ENCODE measurements around the gene DARS1.

The DARS1 gene

GRCh38 chr2:136034629-136035028 is 49.2 kb upstream of the DARS1 start:
- ChIA-PET CTCF (interaction anchor here (0.6 kb wide), 1 partner anchor 146 kb away, joined by 3 read pairs; no protein-coding TSS in a partner anchor), POLR2A (no interaction called here)
- TF ChIP-seq MZF1 (tag by site-specific recombination; IDR thresholded peaks at IDR 0.05; ENCODE audit: borderline replicate concordance), result no peak
- TF ChIP-seq ZNF426 (tag by site-specific recombination; IDR thresholded peaks at IDR 0.05), result no peak
- TF ChIP-seq ZSCAN16 (tag by site-specific recombination; IDR thresholded peaks at IDR 0.05), result no peak
- TF ChIP-seq MEIS1 (CRISPR knock-in tag; IDR thresholded peaks at IDR 0.05; ENCODE audit: borderline replicate concordance), result no peak
- no peak for TF ChIP-seq SP2 (tag by site-specific recombination; IDR thresholded peaks at IDR 0.05)
- TF ChIP-seq ZNF624 (tag by site-specific recombination; IDR thresholded peaks at IDR 0.05), result no peak
- TF ChIP-seq, protein P1, sequence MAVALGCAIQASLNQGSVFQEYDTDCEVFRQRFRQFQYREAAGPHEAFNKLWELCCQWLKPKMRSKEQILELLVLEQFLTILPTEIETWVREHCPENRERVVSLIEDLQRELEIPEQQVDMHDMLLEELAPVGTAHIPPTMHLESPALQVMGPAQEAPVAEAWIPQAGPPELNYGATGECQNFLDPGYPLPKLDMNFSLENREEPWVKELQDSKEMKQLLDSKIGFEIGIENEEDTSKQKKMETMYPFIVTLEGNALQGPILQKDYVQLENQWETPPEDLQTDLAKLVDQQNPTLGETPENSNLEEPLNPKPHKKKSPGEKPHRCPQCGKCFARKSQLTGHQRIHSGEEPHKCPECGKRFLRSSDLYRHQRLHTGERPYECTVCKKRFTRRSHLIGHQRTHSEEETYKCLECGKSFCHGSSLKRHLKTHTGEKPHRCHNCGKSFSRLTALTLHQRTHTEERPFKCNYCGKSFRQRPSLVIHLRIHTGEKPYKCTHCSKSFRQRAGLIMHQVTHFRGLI (tag by site-specific recombination; IDR thresholded peaks at IDR 0.05), result no peak
- no peak for TF ChIP-seq ZNF266 (tag by site-specific recombination; IDR thresholded peaks at IDR 0.05; ENCODE audit: low read depth)
- no peak for TF ChIP-seq ZNF169 (tag by site-specific recombination; IDR thresholded peaks at IDR 0.05)
- TF ChIP-seq ZSCAN30 (tag by site-specific recombination; IDR thresholded peaks at IDR 0.05), result no peak
- TF ChIP-seq ZNF416 (tag by site-specific recombination; IDR thresholded peaks at IDR 0.05), result no peak
- TF ChIP-seq ZNF10 (tag by site-specific recombination; IDR thresholded peaks at IDR 0.05), result no peak
- no peak for TF ChIP-seq GFI1B (tag by site-specific recombination; IDR thresholded peaks at IDR 0.05)
- TF ChIP-seq ZNF19 (tag by site-specific recombination; IDR thresholded peaks at IDR 0.05; ENCODE audit: low read depth), result no peak
- TF ChIP-seq ZNF23 (tag by site-specific recombination; IDR thresholded peaks at IDR 0.05; ENCODE audit: borderline replicate concordance), result no peak
- no peak for TF ChIP-seq ZBTB48 (tag by site-specific recombination; IDR thresholded peaks at IDR 0.05)
- TF ChIP-seq ZNF214 (tag by site-specific recombination; IDR thresholded peaks at IDR 0.05; ENCODE audit: borderline replicate concordance), result no peak
- no peak for TF ChIP-seq ZNF580 (tag by site-specific recombination; IDR thresholded peaks at IDR 0.05)
- H3K9me3 ChIP-seq (ENCODE audit: control insufficient read depth, insufficient read depth, low read depth, low read length), result no peaks in the 10 kb centered on the region
- H3K4me3 ChIP-seq (ENCODE audit: low read depth, low read length), result no peak overlapping the region
- H3K36me3 ChIP-seq (ENCODE audit: control insufficient read depth in 2 of 2, insufficient read depth in 1 of 2, low read length in 2 of 2), result no peaks in the 10 kb centered on the region
- peaks cover 6% of the 10 kb centered on the region for H3K4me1 ChIP-seq (ENCODE audit: control insufficient read depth, insufficient read depth, low read length)
- H3K27ac ChIP-seq (ENCODE audit: extremely low read depth, low read depth, low read length), result no peak overlapping the region

DNA sequence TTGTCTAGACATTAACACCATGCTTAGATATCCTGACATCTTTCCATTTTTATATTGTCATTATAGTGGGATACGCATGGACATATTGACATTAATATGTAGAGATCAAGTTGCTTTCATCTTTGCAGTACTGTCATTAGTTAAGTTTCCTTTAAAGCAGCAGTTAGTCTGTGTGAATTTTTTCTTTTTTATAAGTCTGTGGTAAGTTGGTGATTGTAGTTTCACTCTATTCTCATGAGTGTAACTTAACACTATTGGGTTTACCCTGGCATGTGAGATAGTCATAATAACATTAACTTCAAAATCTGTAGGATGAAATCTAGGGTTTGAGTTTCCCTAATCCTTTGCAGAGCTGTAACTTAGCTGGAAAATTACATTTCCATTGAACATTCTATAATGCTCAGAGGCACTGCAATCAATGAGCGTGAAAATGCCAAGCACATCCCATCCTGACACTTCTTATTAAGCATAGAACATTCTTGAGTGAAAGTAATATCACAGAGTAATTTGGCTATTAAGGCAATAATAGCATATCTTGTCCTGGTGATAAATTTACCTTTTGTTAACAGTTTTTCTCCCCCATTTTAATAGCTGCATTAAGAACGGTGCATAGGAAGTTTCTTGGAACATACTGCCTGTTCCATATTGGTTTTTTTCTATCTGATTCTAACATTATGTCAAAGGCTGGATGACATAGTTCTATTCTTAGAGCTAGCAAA is 47.5 kb upstream of the DARS1 start:
- Histone ChIP-seq H3K4me1 (ENCODE audit: control insufficient read depth, insufficient read depth, low read length) (peaks cover 6% of the 10 kb centered on the region), H3K4me3 (ENCODE audit: low read depth, low read length) (no peak overlapping the region), H3K9me3 (ENCODE audit: control insufficient read depth, insufficient read depth, low read depth, low read length) (no peaks in the 10 kb centered on the region), H3K27ac (ENCODE audit: extremely low read depth, low read depth, low read length) (no peak overlapping the region), H3K36me3 (ENCODE audit: control insufficient read depth in 2 of 2, insufficient read depth in 1 of 2, low read length in 2 of 2) (no peaks in the 10 kb centered on the region)
- POLR2A ChIA-PET, result no interaction called here
- CTCF ChIA-PET, result interaction anchor here (0.6 to 0.7 kb wide), 2 partner anchors 67 to 168 kb away, joined by 3 to 4 read pairs; no protein-coding TSS in a partner anchor
- no peak for TF ChIP-seq ZNF184 (tag by site-specific recombination; IDR thresholded peaks at IDR 0.05)
- TF ChIP-seq, protein P2, sequence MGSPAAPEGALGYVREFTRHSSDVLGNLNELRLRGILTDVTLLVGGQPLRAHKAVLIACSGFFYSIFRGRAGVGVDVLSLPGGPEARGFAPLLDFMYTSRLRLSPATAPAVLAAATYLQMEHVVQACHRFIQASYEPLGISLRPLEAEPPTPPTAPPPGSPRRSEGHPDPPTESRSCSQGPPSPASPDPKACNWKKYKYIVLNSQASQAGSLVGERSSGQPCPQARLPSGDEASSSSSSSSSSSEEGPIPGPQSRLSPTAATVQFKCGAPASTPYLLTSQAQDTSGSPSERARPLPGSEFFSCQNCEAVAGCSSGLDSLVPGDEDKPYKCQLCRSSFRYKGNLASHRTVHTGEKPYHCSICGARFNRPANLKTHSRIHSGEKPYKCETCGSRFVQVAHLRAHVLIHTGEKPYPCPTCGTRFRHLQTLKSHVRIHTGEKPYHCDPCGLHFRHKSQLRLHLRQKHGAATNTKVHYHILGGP (tag by site-specific recombination; IDR thresholded peaks at IDR 0.05), result no peak
- no peak for TF ChIP-seq SALL2 (tag by site-specific recombination; IDR thresholded peaks at IDR 0.05; ENCODE audit: borderline replicate concordance)
- TF ChIP-seq ZNF707 (tag by site-specific recombination; IDR thresholded peaks at IDR 0.05), result no peak
- TF ChIP-seq, protein P3, sequence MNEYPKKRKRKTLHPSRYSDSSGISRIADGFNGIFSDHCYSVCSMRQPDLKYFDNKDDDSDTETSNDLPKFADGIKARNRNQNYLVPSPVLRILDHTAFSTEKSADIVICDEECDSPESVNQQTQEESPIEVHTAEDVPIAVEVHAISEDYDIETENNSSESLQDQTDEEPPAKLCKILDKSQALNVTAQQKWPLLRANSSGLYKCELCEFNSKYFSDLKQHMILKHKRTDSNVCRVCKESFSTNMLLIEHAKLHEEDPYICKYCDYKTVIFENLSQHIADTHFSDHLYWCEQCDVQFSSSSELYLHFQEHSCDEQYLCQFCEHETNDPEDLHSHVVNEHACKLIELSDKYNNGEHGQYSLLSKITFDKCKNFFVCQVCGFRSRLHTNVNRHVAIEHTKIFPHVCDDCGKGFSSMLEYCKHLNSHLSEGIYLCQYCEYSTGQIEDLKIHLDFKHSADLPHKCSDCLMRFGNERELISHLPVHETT (tag by site-specific recombination; IDR thresholded peaks at IDR 0.05), result no peak
- TF ChIP-seq ZNF548 (tag by site-specific recombination; IDR thresholded peaks at IDR 0.05), result no peak
- no peak for TF ChIP-seq ZNF830 (tag by site-specific recombination; IDR thresholded peaks at IDR 0.05; ENCODE audit: low read depth)
- TF ChIP-seq INSM2 (tag by site-specific recombination; IDR thresholded peaks at IDR 0.05), result no peak
- TF ChIP-seq ZFP37 (tag by site-specific recombination; IDR thresholded peaks at IDR 0.05), result no peak
- no peak for TF ChIP-seq ZNF302 (tag by site-specific recombination; IDR thresholded peaks at IDR 0.05; ENCODE audit: low read depth)
- TF ChIP-seq ZIC2 (tag by site-specific recombination; IDR thresholded peaks at IDR 0.05), result no peak

Measured in HEK293 (cell line).